Stimulated activated CD4-positive, alpha-beta T cell treated with anti-CD3 and anti-CD28 coated beads, TNF-alpha, amount 100 ng/mL, for 4 hours (primary cell): ENCODE data around the gene MAP3K9.

Experiments used
- DNase-seq, 3 experiments: peaks; one replicate each; pipeline ENCODE4 v3.0.0-alpha.2; 2020; ENCODE audit warnings: low read depth in 3 of 3

The MAP3K9 gene

GRCh38 chr14:70788898-70789297 is 20.4 kb downstream of the MAP3K9 start:
- DNase-seq, result no peak

GRCh38 chr14:70785556-70785955 is 23.8 kb downstream of the MAP3K9 start:
- no peak for DNase-seq

GRCh38 chr14:70784886-70785285 is 24.4 kb downstream of the MAP3K9 start:
- DNase-seq, result no peak

DNA sequence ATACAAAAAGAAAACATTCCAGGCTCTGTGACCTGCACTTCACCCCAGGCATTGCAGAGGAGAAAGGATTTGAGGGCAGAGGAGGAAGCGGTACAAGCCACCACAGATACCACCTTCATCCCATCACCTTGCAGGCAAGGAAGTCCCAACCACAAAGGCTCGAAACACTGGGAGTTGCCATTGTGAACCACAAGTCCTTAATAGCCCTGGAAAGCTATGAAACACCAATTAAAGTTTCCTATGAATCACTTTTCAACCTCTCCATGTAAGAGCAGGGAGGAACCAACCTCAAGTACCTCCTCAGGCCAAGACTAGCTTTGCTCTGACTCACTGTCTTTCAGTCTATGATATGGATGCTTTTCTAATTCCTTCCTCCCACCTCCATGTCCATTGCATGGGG is 27.0 kb downstream of the MAP3K9 start:
- no peak for DNase-seq

DNA sequence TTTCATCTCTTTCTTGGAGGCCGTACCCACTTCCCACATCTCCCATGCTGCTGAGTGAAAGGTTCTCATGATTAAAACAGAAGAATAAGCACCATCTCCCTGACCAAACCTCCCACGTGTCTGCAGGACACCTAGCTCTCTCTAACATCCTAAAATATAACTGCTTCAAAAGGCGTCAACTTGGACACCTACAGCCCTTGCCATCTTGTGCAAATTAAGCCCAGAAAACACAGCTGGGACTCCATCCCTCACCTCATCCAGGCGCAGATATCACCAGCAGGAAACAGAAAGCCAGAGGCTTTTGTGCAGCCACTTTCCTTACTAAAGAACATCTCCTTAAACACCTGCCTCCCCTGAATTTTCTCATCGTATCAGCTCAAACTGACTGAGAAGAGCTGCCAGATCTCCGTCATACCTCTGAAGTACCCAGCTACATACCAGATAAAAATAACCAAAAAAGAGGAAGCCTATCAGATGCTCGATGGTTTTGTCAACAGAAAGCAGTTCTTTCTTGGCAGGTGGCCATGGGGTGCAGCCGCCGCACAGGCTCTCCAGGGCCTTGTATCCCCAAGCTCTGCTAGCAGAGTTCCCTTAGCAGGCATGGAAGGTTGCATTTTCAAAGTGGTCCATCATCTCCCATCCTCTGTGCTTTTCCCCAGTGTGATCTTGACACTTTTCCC is 28.8 kb downstream of the MAP3K9 start:
- no peak for DNase-seq

- DNase-seq, result no peak
Measured at GRCh38 chr14:70779667-70780066, 29.6 kb downstream of the MAP3K9 start.

GRCh38 chr14:70776197-70776596 is 33.1 kb downstream of the MAP3K9 start:
- DNase-seq, result no peak

GRCh38 chr14:70773182-70773862 is 36.0 kb downstream of the MAP3K9 start:
- no peak for DNase-seq

DNA sequence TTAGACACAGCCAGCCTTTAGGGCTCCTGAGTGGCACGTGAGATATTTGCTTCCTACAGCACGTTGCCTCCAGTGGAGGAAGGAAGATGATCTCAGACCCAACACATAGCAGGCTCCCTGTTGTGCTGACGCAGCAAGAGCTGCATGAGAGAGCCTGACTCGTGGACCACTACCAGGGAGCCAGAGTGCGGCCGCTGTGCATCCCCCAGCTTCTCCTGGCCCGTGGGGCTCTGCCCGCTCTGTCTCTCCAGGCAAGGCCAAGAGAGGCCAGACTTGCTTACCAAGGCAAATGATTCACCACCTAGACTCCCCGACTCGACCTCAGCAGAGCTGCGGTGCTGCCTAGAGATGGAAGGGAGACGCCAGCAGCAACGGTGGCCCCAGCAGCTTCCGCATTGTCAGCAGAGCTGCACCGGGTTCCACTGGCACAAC is 37.5 kb downstream of the MAP3K9 start:
- DNase-seq, result no peak

DNA sequence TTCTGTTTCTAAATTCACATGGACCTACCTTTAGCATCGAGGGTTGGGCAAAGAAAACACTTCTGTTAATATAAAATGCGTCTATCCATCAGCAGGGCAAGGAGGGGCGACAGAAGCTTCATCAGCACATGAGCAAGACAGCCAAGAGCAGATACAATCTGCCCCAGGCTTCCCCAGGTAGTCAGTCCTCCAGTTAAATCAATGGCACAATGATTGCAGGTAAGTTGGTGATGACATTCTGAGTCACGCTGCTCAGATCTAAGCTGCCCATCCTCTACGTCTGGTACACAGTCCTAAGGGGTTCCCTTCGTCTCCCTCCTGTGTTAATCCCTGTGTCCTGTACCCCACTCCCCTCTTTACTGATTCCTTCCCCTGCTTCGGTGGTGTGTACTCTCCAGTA is 38.8 kb downstream of the MAP3K9 start:
- no peak for DNase-seq

DNA sequence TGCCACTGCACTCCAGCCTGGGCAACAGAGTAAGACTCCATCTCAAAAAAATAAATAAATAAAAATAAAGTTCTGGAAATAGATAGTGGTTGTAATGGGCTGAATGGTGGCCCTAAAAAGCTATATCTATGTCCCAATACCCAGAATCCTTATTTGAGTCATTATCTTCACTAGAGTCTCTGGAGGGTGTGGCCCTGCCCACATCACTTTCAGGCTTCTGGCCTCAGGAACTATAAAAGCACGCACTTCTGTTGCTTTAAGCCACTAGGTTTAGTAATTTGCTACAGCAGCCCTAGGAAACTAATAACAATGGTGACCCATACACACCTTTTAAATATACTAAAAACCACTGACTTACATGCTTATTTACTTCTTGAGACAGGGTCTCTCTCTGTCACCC is 49.9 kb downstream of the MAP3K9 start:
- no peak for DNase-seq

DNA sequence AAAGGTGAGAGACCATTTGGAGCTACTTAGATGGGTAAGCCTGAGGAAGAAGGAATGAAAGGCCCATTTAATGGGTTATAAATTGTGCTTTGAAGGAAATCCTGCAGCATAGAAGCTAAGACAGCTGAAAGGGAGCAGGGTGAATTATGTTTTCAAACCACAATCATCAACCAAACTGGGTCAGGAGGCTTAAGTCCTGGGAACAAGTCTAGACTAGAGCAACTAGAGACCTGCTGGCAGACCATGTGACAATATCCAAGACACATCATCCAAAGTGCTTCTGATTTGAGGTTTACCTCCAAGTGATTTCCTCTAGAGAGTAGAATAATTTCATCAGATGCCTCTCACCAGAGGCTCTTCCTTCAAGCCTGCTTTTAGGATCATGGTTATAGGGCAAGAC is 53.7 kb downstream of the MAP3K9 start:
- DNase-seq, result no peak

DNA sequence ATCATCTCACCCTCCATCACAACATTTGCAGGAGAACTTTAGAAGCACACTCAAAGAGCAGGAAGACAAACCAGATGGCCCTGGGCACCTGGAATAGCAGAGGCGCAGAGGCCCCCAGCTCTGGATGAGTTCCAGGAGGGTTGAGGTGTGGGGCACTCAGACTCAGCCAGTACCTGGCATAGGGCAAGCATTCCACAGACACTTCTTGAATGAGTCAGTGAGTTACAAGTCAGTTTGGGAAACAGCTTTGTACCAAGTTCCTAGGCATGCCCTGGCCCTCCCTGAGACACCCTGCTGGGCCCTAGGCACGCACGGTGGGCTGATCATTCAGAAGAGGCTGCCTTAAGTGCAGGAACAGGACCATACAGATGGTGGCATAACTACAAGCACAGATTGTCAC is 54.3 kb downstream of the MAP3K9 start:
- no peak for DNase-seq

GRCh38 chr14:70753518-70753953 is 55.8 kb downstream of the MAP3K9 start:
- DNase-seq, result no peak

DNA sequence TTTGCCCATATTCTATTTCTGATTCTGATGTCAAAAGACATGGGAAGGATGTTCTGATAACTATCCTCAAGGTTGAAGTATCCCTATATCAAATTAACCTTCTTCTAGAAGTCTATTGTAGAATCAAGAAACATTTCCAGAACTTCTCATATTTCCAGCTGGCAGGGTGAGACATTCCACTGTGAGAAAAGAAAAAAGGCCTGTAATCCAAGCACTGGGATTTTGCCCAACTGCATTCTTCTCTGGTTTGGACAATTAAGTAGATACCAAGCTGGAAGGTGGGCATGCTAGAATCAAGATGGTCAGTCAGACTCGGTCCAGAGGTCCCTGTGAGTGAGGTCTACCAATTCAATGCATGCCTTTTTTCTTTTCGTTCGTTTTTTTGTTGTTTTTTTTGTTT is 60.9 kb downstream of the MAP3K9 start:
- DNase-seq, result no peak

DNA sequence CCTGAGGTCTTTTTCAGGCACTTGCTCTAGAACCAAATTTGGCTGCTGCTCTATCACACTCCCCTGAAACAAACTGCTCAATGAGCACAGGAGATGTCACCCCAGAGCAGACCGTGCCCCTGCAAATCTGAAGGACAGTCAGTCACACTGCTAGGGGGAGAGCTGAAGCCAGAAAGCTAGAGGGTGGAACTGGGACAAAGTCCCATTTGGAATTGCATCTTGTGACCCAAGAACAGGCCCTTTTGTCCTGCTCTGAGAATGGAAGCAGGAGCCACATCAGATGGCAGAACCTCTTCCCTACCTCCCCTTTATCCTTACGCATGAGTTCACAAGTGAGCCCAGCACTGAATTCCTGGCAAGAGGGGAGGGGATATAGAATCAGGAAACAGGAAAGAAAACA is 64.7 kb downstream of the MAP3K9 start:
- DNase-seq, result no peak

DNA sequence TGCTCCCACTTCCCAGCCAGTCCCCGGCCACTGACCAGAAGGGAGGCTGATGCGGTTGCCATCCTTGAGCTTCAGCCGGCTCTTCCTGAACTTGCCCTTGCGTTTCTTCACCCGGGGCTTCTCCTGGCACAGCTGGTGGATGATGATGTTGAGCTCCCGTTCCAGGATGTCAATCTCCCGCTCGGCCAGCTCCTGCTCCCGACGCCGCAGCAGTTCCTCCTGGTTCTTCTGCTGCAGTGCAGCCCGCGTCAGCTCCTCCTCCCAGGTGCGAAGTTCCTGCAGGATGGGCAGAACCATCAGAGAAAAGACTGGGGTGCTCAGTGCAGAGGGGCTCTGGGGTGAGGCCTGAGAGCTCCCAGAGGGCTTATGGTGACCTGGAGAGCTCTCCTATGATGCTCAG is 67.0 kb downstream of the MAP3K9 start:
- no peak for DNase-seq

- DNase-seq, result no peak
Measured at GRCh38 chr14:70741482-70741881, 67.8 kb downstream of the MAP3K9 start.

GRCh38 chr14:70735043-70735442 is 74.3 kb downstream of the MAP3K9 start:
- DNase-seq, result no peak

DNA sequence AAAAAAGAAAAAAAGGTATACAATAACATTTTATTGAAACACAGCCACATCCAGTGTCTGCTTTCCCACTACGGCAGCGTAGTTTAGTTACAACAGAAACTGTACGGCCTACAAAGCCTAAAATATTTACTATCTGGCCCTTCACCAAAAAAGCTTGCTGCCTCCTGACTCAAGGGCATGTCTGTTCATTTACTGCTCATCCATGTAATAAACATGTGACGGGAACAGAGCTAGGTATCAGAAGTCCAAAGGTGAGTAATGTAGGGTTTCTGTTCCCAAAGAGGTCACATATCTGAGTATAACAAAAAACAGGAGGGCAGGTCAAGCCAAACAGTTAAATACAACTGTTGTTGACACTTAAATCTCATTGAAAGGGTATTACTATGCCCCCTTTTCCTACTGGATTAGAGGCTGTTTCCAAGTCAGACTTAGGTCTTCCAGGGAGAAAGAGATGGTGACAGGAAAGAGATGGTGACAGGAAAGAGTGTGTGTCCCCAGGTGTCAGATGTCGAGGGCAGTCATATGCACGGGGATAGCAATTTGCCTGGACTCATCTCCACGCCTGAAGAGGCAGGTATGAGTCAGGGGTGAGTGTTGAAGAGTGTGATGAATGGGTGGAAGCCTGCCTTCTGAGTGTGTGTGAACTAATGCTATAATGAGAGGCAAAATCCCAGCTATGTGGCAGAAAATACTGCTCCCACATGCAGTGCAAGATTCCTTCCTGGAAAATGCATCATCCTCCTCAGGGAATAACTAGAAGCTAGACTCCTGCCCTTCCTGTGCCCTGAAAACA is 77.7 kb downstream of the MAP3K9 start:
- no peak for DNase-seq

- no peak for DNase-seq
Measured at GRCh38 chr14:70730393-70730792, 78.9 kb downstream of the MAP3K9 start.

- DNase-seq, result no peak
Measured at GRCh38 chr14:70726651-70727375, 82.5 kb downstream of the MAP3K9 start.
